WTC11 (cell line): ENCODE data around the gene ADCY6.

Experiments
- ATF2 ChIP-seq: sonication (generic); formaldehyde crosslinking; IDR thresholded peaks from 2 replicates; pipeline ENCODE4 v1.8.1; 2022; ENCODE audit warnings: low read depth, missing genetic modification reagents, borderline replicate concordance
- CTCF ChIP-seq: fragments of 200-600 bp; IDR thresholded peaks from 2 replicates; pipeline ENCODE4 v1.8.0; 2022; ENCODE audit warnings: antibody characterized with exemption
- E2F1 ChIP-seq: sonication (generic); formaldehyde crosslinking; IDR thresholded peaks from 2 replicates; pipeline ENCODE4 v1.8.0; 2022; ENCODE audit warnings: mild to moderate bottlenecking, missing genetic modification reagents
- KAT7 ChIP-seq: sonication (generic); formaldehyde crosslinking; IDR thresholded peaks from 2 replicates; pipeline ENCODE4 v1.8.1; 2023; ENCODE audit warnings: missing genetic modification reagents, mild to moderate bottlenecking, borderline replicate concordance
- MAX ChIP-seq: sonication (generic); formaldehyde crosslinking; IDR thresholded peaks from 2 replicates; pipeline ENCODE4 v1.8.0; 2022; ENCODE audit warnings: mild to moderate bottlenecking, missing genetic modification reagents
- NR2C2 ChIP-seq: sonication (generic); formaldehyde crosslinking; IDR thresholded peaks from 2 replicates; pipeline ENCODE4 v1.8.0; 2022; ENCODE audit warnings: mild to moderate bottlenecking, missing genetic modification reagents
- SP1 ChIP-seq: sonication (generic); formaldehyde crosslinking; conservative IDR thresholded peaks from 2 replicates; pipeline ENCODE4 v1.8.1; 2022; ENCODE audit warnings: missing genetic modification reagents
- USF1 ChIP-seq: sonication (generic); formaldehyde crosslinking; IDR thresholded peaks from 2 replicates; pipeline ENCODE4 v1.8.0; 2022; ENCODE audit warnings: mild to moderate bottlenecking, missing genetic modification reagents
- ZBTB43 ChIP-seq: sonication (generic); formaldehyde crosslinking; IDR thresholded peaks from 2 replicates; pipeline ENCODE4 v1.8.1; 2023; ENCODE audit warnings: mild to moderate bottlenecking, missing genetic modification reagents
- ZNF232 ChIP-seq: sonication (generic); formaldehyde crosslinking; IDR thresholded peaks from 2 replicates; pipeline ENCODE4 v1.8.0; 2022; ENCODE audit warnings: mild to moderate bottlenecking, missing genetic modification reagents

GRCh38 chr12:48794870-48795269 lies 6.0 kb upstream of the ADCY6 start:
- no peak for TF ChIP-seq CTCF
- no peak for TF ChIP-seq ZBTB43 (CRISPR knock-in tag)
- TF ChIP-seq ZNF232 (CRISPR knock-in tag), result no peak
- TF ChIP-seq KAT7 (CRISPR knock-in tag), result no peak
- no peak for TF ChIP-seq MAX
- no peak for TF ChIP-seq E2F1 (CRISPR knock-in tag)
- no peak for TF ChIP-seq USF1 (CRISPR knock-in tag)
- no peak for TF ChIP-seq SP1 (CRISPR knock-in tag)
- no peak for TF ChIP-seq NR2C2
- no peak for TF ChIP-seq ATF2 (CRISPR knock-in tag)
